IMR-90 (cell line): Measurements from ENCODE around the gene TSPAN16. TPM values are rescaled to one million over a fixed set of nuclear protein-coding genes. Genes with fewer than 3 reads are reported as not detected.

Experiments used
- ATAC-seq: fragments of 200-7000 bp; cut with Tn5 transposase; 2 replicates; pipeline ENCODE4 v1.9.1; 2020; ENCODE audit warnings: low read depth, mild to moderate bottlenecking, moderate library complexity
- BruUV-seq: library from RNA; stranded (reverse); fragments of 400-500 nt; replicated peaks from 2 replicates; lab custom pipeline; 2021; lab: Mats Ljungman, UMichigan
- CTCF ChIA-PET: fragments of 300-600 bp; formaldehyde crosslinking; extraction: SDS; loops from one replicate; lab custom pipeline; 2021; ENCODE audit warnings: antibody characterized with exemption; lab: Yijun Ruan, JAX
- POLR2A ChIA-PET: fragments of 300-600 bp; sonication (Branson Sonifier 250); formaldehyde crosslinking; loops from one replicate; lab custom pipeline; 2022; ENCODE audit warnings: antibody characterized with exemption; ENCODE audit not compliant: unreplicated experiment; lab: Charles Lee
- DNase-seq: peaks from one replicate; pipeline ENCODE4 v3.0.0; 2013
- H2AFZ ChIP-seq: replicated peaks from 2 replicates; pipeline ENCODE3; 2013; ENCODE audit warnings: low read length, mild to moderate bottlenecking; ENCODE audit not compliant: poor library complexity
- H2AK5ac ChIP-seq: 2 replicates; pipeline ENCODE4 v1.6.1; 2013; ENCODE audit warnings: low read depth, low read length, inconsistent platforms
- H2AK9ac ChIP-seq: replicated peaks from 2 replicates; pipeline ENCODE3; 2013; ENCODE audit warnings: mild to moderate bottlenecking, low read depth, low read length, moderate library complexity; ENCODE audit not compliant: poor library complexity
- H2BK120ac ChIP-seq: 2 replicates; pipeline ENCODE4 v1.6.1; 2013; ENCODE audit warnings: low read depth, low read length, inconsistent platforms
- H2BK15ac ChIP-seq: 3 replicates; pipeline ENCODE4 v1.6.1; 2013; ENCODE audit warnings: low read depth, low read length, inconsistent platforms
- H2BK20ac ChIP-seq: 2 replicates; pipeline ENCODE4 v1.6.1; 2013; ENCODE audit warnings: low read depth, mild to moderate bottlenecking, inconsistent platforms, low read length, moderate library complexity
- H2BK5ac ChIP-seq: 2 replicates; pipeline ENCODE4 v1.6.1; 2013; ENCODE audit warnings: mild to moderate bottlenecking, low read depth, low read length, inconsistent platforms; ENCODE audit not compliant: poor library complexity, severe bottlenecking
- H3K14ac ChIP-seq: replicated peaks from 2 replicates; pipeline ENCODE4 v1.6.1; 2013; ENCODE audit warnings: low read depth, low read length, inconsistent platforms
- H3K18ac ChIP-seq: 2 replicates; pipeline ENCODE4 v1.6.1; 2013; ENCODE audit warnings: low read depth, low read length, control low read depth
- H3K23ac ChIP-seq: 2 replicates; pipeline ENCODE4 v1.6.1; 2013; ENCODE audit warnings: low read depth, low read length, inconsistent platforms
- H3K27ac ChIP-seq: 2 replicates; pipeline ENCODE4 v1.5.1; 2013; ENCODE audit warnings: mild to moderate bottlenecking, control low read depth, low read length; ENCODE audit not compliant: insufficient read depth
- H3K27me3 ChIP-seq: 2 replicates; pipeline ENCODE4 v1.6.1; 2013; ENCODE audit warnings: low read length; ENCODE audit not compliant: control insufficient read depth, insufficient read depth
- H3K36me3 ChIP-seq: 2 replicates; pipeline ENCODE4 v1.6.1; 2013; ENCODE audit warnings: low read length, mixed read lengths; ENCODE audit not compliant: control insufficient read depth, insufficient read depth
- H3K4ac ChIP-seq: 2 replicates; pipeline ENCODE4 v1.6.1; 2013; ENCODE audit warnings: low read depth, low read length, inconsistent platforms
- H3K4me1 ChIP-seq: 2 replicates; pipeline ENCODE4 v1.6.1; 2013; ENCODE audit warnings: low read length, mixed read lengths; ENCODE audit not compliant: control insufficient read depth, insufficient read depth
- H3K4me2 ChIP-seq: 2 replicates; pipeline ENCODE4 v1.6.1; 2013; ENCODE audit warnings: low read depth, mild to moderate bottlenecking, control low read depth, low read length, moderate library complexity
- H3K4me3 ChIP-seq: 2 replicates; pipeline ENCODE4 v1.5.1; 2013; ENCODE audit warnings: low read depth, mild to moderate bottlenecking, control low read depth, low read length, moderate library complexity; ENCODE audit not compliant: insufficient read depth
- H3K56ac ChIP-seq: 2 replicates; pipeline ENCODE4 v1.6.1; 2013; ENCODE audit warnings: low read length, inconsistent platforms; ENCODE audit not compliant: insufficient read depth; ENCODE audit errors: extremely low read depth
- H3K79me1 ChIP-seq, 2 experiments: 2 replicates each; pipeline ENCODE4 v1.6.1; 2013; ENCODE audit warnings: low read length in 2 of 2, inconsistent platforms in 1 of 2, low read depth in 1 of 2
- H3K9ac ChIP-seq: 2 replicates; pipeline ENCODE4 v1.6.1; 2013; ENCODE audit warnings: low read depth, low read length, control low read depth
- H3K9me1 ChIP-seq: 2 replicates; pipeline ENCODE4 v1.6.1; 2013; ENCODE audit warnings: low read length, inconsistent platforms; ENCODE audit not compliant: insufficient read depth
- H3K9me3 ChIP-seq: 2 replicates; pipeline ENCODE4 v1.6.1; 2013; ENCODE audit warnings: low read length; ENCODE audit not compliant: control insufficient read depth, insufficient read depth
- H4K20me1 ChIP-seq: 2 replicates; pipeline ENCODE4 v1.6.1; 2013; ENCODE audit warnings: low read length, inconsistent platforms; ENCODE audit not compliant: insufficient read depth
- H4K5ac ChIP-seq: 2 replicates; pipeline ENCODE4 v1.6.1; 2013; ENCODE audit warnings: mild to moderate bottlenecking, low read depth, low read length, control low read depth
- H4K8ac ChIP-seq, 2 experiments: 2 replicates each; pipeline ENCODE4 v1.6.1; 2013; ENCODE audit warnings: low read depth in 2 of 2, low read length in 2 of 2, control low read depth in 1 of 2, inconsistent platforms in 1 of 2
- H4K91ac ChIP-seq: 2 replicates; pipeline ENCODE4 v1.6.1; 2013; ENCODE audit warnings: low read depth, low read length, inconsistent platforms; ENCODE audit not compliant: insufficient read depth
- BHLHE40 ChIP-seq: fragments of 150-350 bp; IDR thresholded peaks from 2 replicates; pipeline ENCODE4 v1.6.1; 2016; ENCODE audit warnings: mild to moderate bottlenecking, low read depth, low read length
- CEBPB ChIP-seq: IDR thresholded peaks from 2 replicates; pipeline ENCODE4 v1.6.1; 2012; ENCODE audit warnings: low read depth, low read length, improper control_type of control experiment
- CHD1 ChIP-seq: IDR thresholded peaks from 2 replicates; pipeline ENCODE4 v1.6.1; 2012; ENCODE audit warnings: low read depth, low read length, improper control_type of control experiment
- MAFK ChIP-seq: IDR thresholded peaks from 2 replicates; pipeline ENCODE4 v1.6.1; 2012; ENCODE audit warnings: low read depth, low read length, improper control_type of control experiment
- MAZ ChIP-seq: IDR thresholded peaks from 2 replicates; pipeline ENCODE4 v1.6.1; 2012; ENCODE audit warnings: low read depth, mild to moderate bottlenecking, low read length, improper control_type of control experiment, moderate library complexity, borderline replicate concordance
- POLR2A ChIP-seq: IDR thresholded peaks from 2 replicates; pipeline ENCODE4 v1.6.1; 2012; ENCODE audit warnings: mild to moderate bottlenecking, low read depth, low read length
- RAD21 ChIP-seq: IDR thresholded peaks from 2 replicates; pipeline ENCODE4 v1.6.1; 2012; ENCODE audit warnings: low read length, improper control_type of control experiment
- RCOR1 ChIP-seq: IDR thresholded peaks from 2 replicates; pipeline ENCODE4 v1.6.1; 2012; ENCODE audit warnings: mild to moderate bottlenecking, low read length, improper control_type of control experiment; ENCODE audit not compliant: insufficient replicate concordance
- SMC3 ChIP-seq: fragments of 150-350 bp; IDR thresholded peaks from 2 replicates; pipeline ENCODE4 v1.6.1; 2016; ENCODE audit warnings: low read depth, mild to moderate bottlenecking, antibody characterized with exemption, low read length, moderate library complexity
- WGBS, 2 experiments: methylation state at CpG; one replicate each; pipeline versions ENCODE4 v1.1.5 to v1.1.7; 2013; ENCODE audit warnings: missing lambda C conversion rate in 2 of 2; ENCODE audit not compliant: insufficient read length in 1 of 2; ENCODE audit errors: extremely low coverage in 2 of 2; 5-methylcytosine and 5-hydroxymethylcytosine counted together
- dilution Hi-C: fragments of 300-500 bp; cut with HindIII; formaldehyde crosslinking; loops from one replicate; pipeline ENCODE4 v1.14.3; 2018; ENCODE audit warnings: low sequenced_read_pairs; ENCODE audit not compliant: unreplicated experiment
- in situ Hi-C: fragments of 300-500 bp; cut with MboI; formaldehyde crosslinking; loops from 3 replicates; pipeline ENCODE4 v1.14.3; 2019; ENCODE audit warnings: low sequenced_read_pairs, inconsistent platforms, mixed read lengths
- intact Hi-C: fragments of 100-400 bp; cut with micrococcal nuclease; formaldehyde crosslinking; loops from 2 replicates; pipeline ENCODE4 v1.10.0; 2022
- polyA plus RNA-seq, 3 experiments: library from polyadenylated mRNA; depleted of rRNA; stranded (reverse); fragments of >200 nt; gene quantifications; 2 replicates each; pipeline ENCODE4 v1.2.3, GENCODE V29; 2012; ENCODE audit warnings: low replicate concordance in 1 of 3
- total RNA-seq: library from RNA; depleted of rRNA; stranded (reverse); fragments of >200 nt; gene quantifications from 2 replicates; pipeline ENCODE4 v1.2.3, GENCODE V29; 2012

The TSPAN16 gene
- total and polyA plus RNA-seq, 2 of the 4 experiments (the other 2 are of a cell fraction): not detected

DNA sequence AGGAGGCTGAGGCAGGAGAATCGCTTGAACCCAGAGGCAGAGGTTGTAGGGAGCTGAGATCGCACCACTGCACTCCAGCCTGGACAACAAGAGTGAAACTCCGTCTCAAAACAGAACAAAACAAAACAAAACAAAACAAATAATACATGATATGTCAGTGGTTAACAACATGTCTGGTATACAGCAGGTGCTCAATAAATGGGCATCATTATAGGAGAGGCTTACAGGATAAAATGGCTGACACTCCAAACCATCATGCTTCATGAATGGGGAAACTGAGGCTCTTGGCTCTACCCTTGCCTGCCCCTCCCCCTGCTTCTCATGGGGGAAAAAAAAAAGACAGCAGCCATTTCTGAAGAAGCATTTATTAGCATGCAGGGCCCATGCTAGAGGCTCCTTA lies 46.5 kb downstream of the TSPAN16 start:
- DNase-seq: no peak
- Histone ChIP-seq H3K79me1 (peaks cover 10 to 38% of the 10 kb centered on the region in 2 experiments; a peak in 3 of 4 replicates), H4K20me1 (peaks cover 9% of the 10 kb centered on the region; the same call in 1 of the 2 replicates), H3K56ac (no peak overlapping the region), H3K14ac (no peak overlapping the region), H2BK120ac (no peak overlapping the region), H2AK9ac (no peak overlapping the region), H3K4me2 (no peak overlapping the region), H3K9me1 (peaks cover 10% of the 10 kb centered on the region), H3K9me3 (no peaks in the 10 kb centered on the region), H4K91ac (no peak overlapping the region), H2BK5ac (no peak overlapping the region), H4K8ac (no peak overlapping the region), H2BK15ac (no peak overlapping the region), H2AK5ac (no peak overlapping the region), H3K9ac (no peak overlapping the region), H3K23ac (no peak overlapping the region), H3K4me3 (no peak overlapping the region), H3K27me3 (no peaks in the 10 kb centered on the region), H3K4ac (no peak overlapping the region), H3K36me3 (0 out of 2 replicates have a peak, but pooled peaks cover 1% of the 10 kb centered on the region), H3K27ac (no peak overlapping the region), H2BK20ac (no peak overlapping the region), H2AFZ (no peak overlapping the region), H3K4me1 (peaks cover 16% of the 10 kb centered on the region), H3K18ac (no peak overlapping the region), H4K5ac (no peak overlapping the region)
- TF ChIP-seq MAZ (no peak), CEBPB (no peak), CHD1 (no peak), RCOR1 (no peak), BHLHE40 (no peak), SMC3 (no peak), RAD21 (no peak), POLR2A (no peak), MAFK (no peak)
- no peak for ATAC-seq
- dilution Hi-C loops: no loop called here
- CTCF ChIA-PET: no interaction called here
- intact Hi-C loops: no loop called here
- no TSS peak for BruUV-seq
- WGBS, 2 experiments: no CpG with 5 or more reads among the region's 3 CpGs
- in situ Hi-C loops: no loop called here
- POLR2A ChIA-PET: no interaction called here
